Purkinje cell (primary cell): ENCODE measurements around the gene SPINK14. TPM values are rescaled to one million over a fixed set of nuclear protein-coding genes. Genes with fewer than 3 reads are reported as not detected.

Experiments used
- polyA plus RNA-seq: library from polyadenylated mRNA; unstranded; fragments of >200 nt; fragmentation: Nextera tagmentation; gene quantifications from 2 replicates; pipeline ENCODE4 v1.2.1, GENCODE V29; 2014

SPINK14 gene, protein sequence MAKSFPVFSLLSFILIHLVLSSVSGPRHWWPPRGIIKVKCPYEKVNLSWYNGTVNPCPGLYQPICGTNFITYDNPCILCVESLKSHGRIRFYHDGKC
- polyA plus RNA-seq = not detected in 2 replicates

GRCh38 chr5:148168246-148168645 is at the start of gene SPINK14:
TSS of gene SPINK14 (plus strand) at chr5:148168546. CDS start at chr5:148169733, 1,187 bp downstream.

DNA sequence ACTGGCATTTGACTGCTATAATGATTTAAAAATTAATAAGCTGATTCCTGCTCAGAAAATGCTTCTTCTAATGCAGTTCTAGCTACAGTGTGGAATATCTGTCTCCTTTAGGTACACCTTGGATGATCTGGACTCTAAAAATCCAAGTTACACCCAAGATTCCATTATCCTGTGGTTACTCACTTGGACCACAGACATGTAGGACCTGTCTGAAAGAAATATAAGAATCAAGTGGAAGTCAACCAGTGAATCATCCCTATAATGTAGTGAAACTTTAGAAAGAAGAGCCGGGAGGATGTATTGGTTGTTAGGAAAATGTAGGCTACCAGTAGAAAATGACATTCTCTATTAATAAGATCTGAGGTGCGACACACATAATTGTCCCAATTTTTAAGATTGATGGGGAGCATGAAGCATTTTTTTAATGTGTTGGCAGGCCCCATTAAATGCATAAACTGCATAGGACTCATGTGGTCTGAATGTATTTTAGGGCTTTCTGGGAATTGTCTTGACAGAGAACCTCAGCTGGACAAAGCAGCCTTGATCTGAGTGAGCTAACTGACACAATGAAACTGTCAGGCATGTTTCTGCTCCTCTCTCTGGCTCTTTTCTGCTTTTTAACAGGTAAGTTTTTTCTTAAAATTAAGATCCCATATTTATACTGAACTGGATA is 34.3 kb downstream of the SPINK14 start, which contains the start of gene SPINK6:
SPINK6 (plus strand) TSS at position 512 of the 673 bp plus-strand sequence; CDS start at position 567, 55 bp downstream.

Other genes starting within 250 kb of the SPINK14 start
- gene SPINK5, start 104.6 kb upstream of the SPINK14 start, polyA plus RNA-seq = 0.23 TPM in 1 of 2 replicates, not detected in the other
- gene SPINK6, start 34.5 kb downstream of the SPINK14 start, polyA plus RNA-seq = 1,307 and 2,131 TPM in 2 replicates
- not detected in 2 replicates for gene MARCOL, start 70.0 kb downstream of the SPINK14 start, polyA plus RNA-seq
- 1.2 TPM in 1 of 2 replicates, not detected in the other for gene SPINK13, start 100.2 kb downstream of the SPINK14 start, polyA plus RNA-seq
- not detected in 2 replicates for gene SPINK7, start 143.9 kb downstream of the SPINK14 start, polyA plus RNA-seq
- gene SPINK9, start 167.0 kb downstream of the SPINK14 start, polyA plus RNA-seq = 1.5 TPM in 1 of 2 replicates, not detected in the other
- 19.9 and 21.2 TPM in 2 replicates for gene FBXO38, start 215.4 kb downstream of the SPINK14 start, polyA plus RNA-seq